Uterus (tissue), 2 donors: ENCODE data around the gene CREB3L2.

Experiments used
- POLR2A ChIP-seq, 2 donors: fragments of 450-650 bp; IDR thresholded peaks; one replicate each; pipeline ENCODE4 v1.6.1; 2016; ENCODE audit warnings: antibody characterized with exemption in 2 of 2, mild to moderate bottlenecking in 1 of 2, moderate library complexity in 1 of 2
- TF ChIP-seq, protein P1 (sequence below), 4 experiments: fragments of 200-600 bp in 2 of 4; fragments of 450-650 bp in 2 of 4; sonication (generic) in 2 of 4; IDR thresholded peaks; one replicate each; pipeline ENCODE4 v1.5.1; 2016 to 2019; ENCODE audit warnings: antibody characterized with exemption in 4 of 4, mild to moderate bottlenecking in 2 of 4, moderate library complexity in 1 of 4

DNA sequence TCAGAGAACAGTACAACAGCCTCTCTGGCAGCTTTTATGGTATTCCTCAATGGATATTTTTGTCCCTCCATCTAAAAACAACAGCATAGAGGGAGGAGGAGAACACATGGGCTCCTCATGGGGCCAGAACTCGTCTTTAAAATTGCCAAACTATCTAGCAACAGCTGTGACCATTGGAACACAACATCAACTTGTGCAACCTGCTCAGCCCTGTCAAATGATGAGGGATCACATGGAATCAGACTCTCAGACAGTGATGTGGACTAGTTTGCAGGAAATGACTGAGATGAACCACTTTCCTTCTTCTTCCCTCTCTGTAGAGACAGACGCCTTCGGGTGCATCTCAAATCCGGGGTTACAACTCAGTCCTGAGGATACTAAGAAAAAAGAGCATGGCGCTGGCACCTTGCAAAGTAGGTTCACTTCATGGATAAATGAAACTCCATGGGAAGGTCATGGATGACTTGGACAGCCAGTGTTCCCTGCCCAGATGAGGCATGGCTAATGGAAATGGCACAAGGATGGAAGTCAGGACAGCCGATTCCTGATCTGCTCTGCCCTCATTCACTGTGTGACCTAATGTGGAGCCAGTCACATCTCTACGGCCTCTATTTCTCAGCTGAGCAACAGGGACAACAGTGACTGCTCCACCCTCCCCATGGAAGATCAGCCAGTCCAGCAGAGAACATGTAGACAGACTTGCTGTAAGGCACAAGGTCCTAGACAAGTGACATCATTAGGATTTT lies 130.5 kb downstream of the CREB3L2 start:
- no peak for TF ChIP-seq POLR2A (IDR thresholded peaks at IDR 0.05)
- TF ChIP-seq, protein P1, sequence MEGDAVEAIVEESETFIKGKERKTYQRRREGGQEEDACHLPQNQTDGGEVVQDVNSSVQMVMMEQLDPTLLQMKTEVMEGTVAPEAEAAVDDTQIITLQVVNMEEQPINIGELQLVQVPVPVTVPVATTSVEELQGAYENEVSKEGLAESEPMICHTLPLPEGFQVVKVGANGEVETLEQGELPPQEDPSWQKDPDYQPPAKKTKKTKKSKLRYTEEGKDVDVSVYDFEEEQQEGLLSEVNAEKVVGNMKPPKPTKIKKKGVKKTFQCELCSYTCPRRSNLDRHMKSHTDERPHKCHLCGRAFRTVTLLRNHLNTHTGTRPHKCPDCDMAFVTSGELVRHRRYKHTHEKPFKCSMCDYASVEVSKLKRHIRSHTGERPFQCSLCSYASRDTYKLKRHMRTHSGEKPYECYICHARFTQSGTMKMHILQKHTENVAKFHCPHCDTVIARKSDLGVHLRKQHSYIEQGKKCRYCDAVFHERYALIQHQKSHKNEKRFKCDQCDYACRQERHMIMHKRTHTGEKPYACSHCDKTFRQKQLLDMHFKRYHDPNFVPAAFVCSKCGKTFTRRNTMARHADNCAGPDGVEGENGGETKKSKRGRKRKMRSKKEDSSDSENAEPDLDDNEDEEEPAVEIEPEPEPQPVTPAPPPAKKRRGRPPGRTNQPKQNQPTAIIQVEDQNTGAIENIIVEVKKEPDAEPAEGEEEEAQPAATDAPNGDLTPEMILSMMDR (IDR thresholded peaks at IDR 0.05), result no peak
